Spinal cord (tissue), 10 donors: Measurements from ENCODE around the gene CORO1C. TPM values are rescaled to one million over a fixed set of nuclear protein-coding genes. Genes with fewer than 3 reads are reported as not detected.
A peak's percentile ranks its signal among the peaks of the same experiment; 100 is the strongest.
"Not testable (repeated sequence)": the region's sequence is repeated elsewhere in the genome, so short reads cannot be mapped to it uniquely, and the experiment has no call there.

Experiments used
- DNase-seq, 6 donors: peaks; one replicate each; pipeline versions ENCODE4 v3.0.0 to v3.0.0-alpha.2; 2013 to 2015; ENCODE audit warnings: low spot score in 6 of 6, low read depth in 4 of 6
- H3K27ac ChIP-seq: one replicate; pipeline ENCODE4 v1.5.1; 2013; ENCODE audit warnings: low read depth, low read length, control low read depth
- H3K27me3 ChIP-seq: one replicate; pipeline ENCODE4 v1.6.1; 2013; ENCODE audit warnings: low read length; ENCODE audit not compliant: control insufficient read depth, insufficient read depth
- H3K36me3 ChIP-seq: one replicate; pipeline ENCODE4 v1.6.1; 2013; ENCODE audit warnings: low read length; ENCODE audit not compliant: control insufficient read depth, insufficient read depth
- H3K4me1 ChIP-seq: one replicate; pipeline ENCODE4 v1.6.1; 2013; ENCODE audit warnings: low read length; ENCODE audit not compliant: control insufficient read depth, insufficient read depth
- H3K4me3 ChIP-seq: one replicate; pipeline ENCODE4 v1.5.1; 2013; ENCODE audit warnings: low read depth, low read length, control low read depth
- H3K9me3 ChIP-seq: one replicate; pipeline ENCODE4 v1.6.1; 2013; ENCODE audit warnings: low read length; ENCODE audit not compliant: control insufficient read depth, insufficient read depth
- WGBS: methylation state at CpG from one replicate; pipeline ENCODE4 v1.1.5; 2013; ENCODE audit warnings: missing lambda C conversion rate; ENCODE audit not compliant: insufficient coverage; 5-methylcytosine and 5-hydroxymethylcytosine counted together
- polyA plus RNA-seq, 2 donors: library from polyadenylated mRNA; unstranded; fragments of 120-200 nt; gene quantifications; one replicate each; pipeline ENCODE4 v1.2.1, GENCODE V29; 2013; ENCODE audit not compliant: insufficient read length in 2 of 2
- total RNA-seq, 2 donors: library from RNA; depleted of rRNA in 1 of 2; stranded (reverse); fragments of 120-200 nt in 1 of 2; fragments of >200 nt in 1 of 2; gene quantifications; one replicate each; pipeline versions ENCODE4 v1.2.3 to v1.2.4, GENCODE V29; 2013 to 2014
- donor health status: healthy.

Gene CORO1C
- total and polyA plus RNA-seq, 4 donors: 66.1 to 133 (median 89.6) TPM

DNA sequence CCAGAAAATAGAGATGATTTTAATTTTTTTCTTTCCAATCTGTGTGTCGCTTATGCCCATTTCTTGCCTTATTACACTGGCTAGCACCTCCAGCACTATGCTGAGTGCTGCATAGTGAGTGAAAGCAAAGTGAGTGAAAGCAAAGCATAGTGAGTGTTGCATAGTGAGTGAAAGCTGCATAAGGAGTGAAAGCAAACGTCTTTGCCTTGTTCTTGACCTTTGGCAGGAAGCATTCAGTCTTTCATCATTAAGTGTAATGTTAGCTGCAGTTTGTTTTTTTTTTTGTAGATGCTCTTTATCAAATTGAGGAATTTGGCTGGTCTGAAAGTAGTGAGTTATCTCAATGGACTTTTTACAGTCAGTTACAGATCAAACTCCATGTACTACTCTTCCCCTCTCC, 6.9 kb upstream of the CORO1C start:
- Histone ChIP-seq H3K27ac (no peak overlapping the region), H3K9me3 (peaks cover 1% of the 10 kb centered on the region), H3K27me3 (no peaks in the 10 kb centered on the region), H3K4me1 (no peaks in the 10 kb centered on the region), H3K36me3 (no peaks in the 10 kb centered on the region), H3K4me3 (no peak overlapping the region)
- 50% methylated on average over 1 of the region's 2 CpGs for WGBS
- no peak for DNase-seq

DNA sequence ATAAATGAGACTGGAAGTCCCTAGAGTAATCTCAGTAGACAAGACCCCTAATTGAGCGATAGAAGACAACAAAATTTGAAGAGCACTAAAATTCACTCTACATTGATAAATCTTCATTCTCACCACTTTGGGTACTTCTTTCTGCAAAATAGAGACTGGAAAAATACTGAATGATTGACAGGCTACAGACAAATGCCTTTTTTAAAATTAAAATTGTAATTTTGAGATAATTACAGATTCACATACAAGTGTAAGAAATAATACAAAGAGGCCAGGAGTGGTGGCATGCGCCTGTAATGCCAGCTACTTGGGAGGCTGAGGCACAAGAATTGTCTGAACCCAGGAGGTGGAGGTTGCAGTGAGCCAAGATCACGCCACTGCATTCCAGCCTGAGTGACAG, 4.5 kb upstream of the CORO1C start:
- H3K9me3 ChIP-seq: peaks cover 1% of the 10 kb centered on the region
- no peak overlapping the region for H3K27ac ChIP-seq
- H3K36me3 ChIP-seq: no peaks in the 10 kb centered on the region
- H3K27me3 ChIP-seq: no peaks in the 10 kb centered on the region
- H3K4me3 ChIP-seq: no peak overlapping the region
- WGBS: 81% methylated on average over 2 of the region's 3 CpGs
- DNase-seq: no peak
- peaks cover 9% of the 10 kb centered on the region for H3K4me1 ChIP-seq

DNA sequence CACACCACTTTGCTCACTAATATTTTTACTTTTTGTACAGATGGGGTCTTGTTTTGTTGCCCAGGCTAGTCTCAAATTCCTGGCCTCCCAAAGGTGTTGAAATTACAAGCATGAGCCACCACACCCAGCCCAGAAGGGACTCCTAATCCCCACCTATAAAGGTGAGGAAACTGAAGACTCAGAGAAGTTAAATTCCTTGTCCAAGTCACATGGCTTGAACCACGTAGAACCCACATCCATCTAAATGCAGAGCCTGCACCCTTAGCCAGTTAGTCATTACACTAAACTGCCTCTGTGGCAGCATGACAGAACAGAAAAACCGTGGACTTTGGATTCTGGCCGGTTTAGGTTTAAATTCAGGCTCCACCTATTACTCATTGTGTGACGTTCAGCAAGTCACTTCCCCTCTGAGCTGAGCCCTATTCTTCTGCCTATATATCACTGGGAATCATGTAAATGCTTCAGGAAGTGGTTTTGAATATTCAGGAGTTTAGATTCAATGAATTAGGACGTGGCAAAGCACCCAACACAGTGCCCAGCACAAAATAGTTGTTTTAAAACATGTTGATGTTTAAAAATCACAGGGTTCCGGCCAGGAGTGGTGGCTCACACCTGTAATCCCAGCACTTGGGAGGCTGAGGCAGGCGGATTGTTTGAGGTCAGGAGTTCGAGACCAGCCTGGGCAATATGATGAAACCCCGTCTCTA, 3.0 kb upstream of the CORO1C start:
- Histone ChIP-seq H3K9me3 (peaks cover 1% of the 10 kb centered on the region), H3K4me1 (peaks cover 13% of the 10 kb centered on the region), H3K27me3 (no peaks in the 10 kb centered on the region), H3K27ac (no peak overlapping the region), H3K36me3 (no peaks in the 10 kb centered on the region), H3K4me3 (no peak overlapping the region)
- WGBS: 29% methylated on average over 4 of the region's 9 CpGs
- peak in 2 of 6 donors; percentile 16 to 30 for DNase-seq

DNA sequence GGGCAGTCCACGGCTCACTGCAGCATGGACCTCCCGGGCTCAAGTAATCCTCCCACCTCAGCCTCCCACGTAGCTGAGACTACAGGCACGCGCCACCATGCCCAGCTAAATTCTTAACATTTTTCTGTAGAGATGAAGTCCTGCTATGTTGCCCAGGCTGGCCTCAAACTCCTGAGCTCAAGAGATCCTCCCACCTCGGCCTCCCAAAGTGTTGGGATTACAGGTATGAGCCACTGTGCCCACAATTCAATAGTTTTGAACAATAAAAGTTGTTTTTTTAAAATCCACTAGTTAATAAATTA, 1.9 kb upstream of the CORO1C start:
- H3K4me1 ChIP-seq: peaks cover 13% of the 10 kb centered on the region
- not testable (repeated sequence) for H3K27ac ChIP-seq, H3K27me3 ChIP-seq, H3K4me3 ChIP-seq, H3K36me3 ChIP-seq, H3K9me3 ChIP-seq, DNase-seq
- 86% methylated on average over 3 of the region's 6 CpGs for WGBS

DNA sequence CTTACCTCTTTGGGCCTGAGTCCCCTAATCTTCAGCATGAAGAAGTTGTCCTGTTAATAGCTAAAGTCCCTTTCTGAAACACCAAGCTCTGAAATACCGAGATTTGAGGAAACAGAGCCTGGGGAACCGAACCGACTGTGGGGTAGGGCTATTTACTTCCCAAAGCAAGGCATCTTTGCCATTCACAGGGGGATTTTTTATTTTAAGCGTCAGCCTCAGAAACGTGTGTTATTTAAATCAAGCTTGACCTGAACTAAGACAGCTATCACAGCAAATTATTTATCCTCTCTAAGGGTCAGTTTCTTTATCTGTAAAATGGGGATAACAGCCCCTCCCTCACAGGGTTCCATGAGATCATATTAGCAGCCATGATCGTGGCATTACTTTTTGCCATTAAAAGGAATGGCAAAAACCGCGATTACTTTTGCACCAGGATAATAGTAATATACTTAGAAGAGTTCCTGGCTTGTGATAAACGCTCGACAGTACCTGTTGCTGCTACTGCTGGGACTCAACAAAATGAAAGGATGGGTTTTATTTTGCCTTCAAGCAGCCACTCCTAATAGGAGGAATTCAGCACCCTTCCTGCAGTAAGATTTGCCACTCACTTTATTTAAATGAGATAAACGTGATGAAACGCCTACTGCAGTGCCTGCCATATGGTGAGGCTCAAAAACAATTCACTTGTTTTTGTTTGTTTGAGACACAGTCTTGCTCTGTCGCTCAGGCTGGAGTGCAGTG, 1.3 kb upstream of the CORO1C start:
- H3K27me3 ChIP-seq: no peaks in the 10 kb centered on the region
- no peaks in the 10 kb centered on the region for H3K36me3 ChIP-seq
- peak in 1 of 6 donors; percentile 18 for DNase-seq
- 48% methylated on average over 5 of the region's 13 CpGs for WGBS
- peak overlapping the region; percentile 81 for H3K4me3 ChIP-seq
- H3K9me3 ChIP-seq: no peaks in the 10 kb centered on the region
- H3K27ac ChIP-seq: peak overlapping the region; percentile 95
- H3K4me1 ChIP-seq: peaks cover 13% of the 10 kb centered on the region

DNA sequence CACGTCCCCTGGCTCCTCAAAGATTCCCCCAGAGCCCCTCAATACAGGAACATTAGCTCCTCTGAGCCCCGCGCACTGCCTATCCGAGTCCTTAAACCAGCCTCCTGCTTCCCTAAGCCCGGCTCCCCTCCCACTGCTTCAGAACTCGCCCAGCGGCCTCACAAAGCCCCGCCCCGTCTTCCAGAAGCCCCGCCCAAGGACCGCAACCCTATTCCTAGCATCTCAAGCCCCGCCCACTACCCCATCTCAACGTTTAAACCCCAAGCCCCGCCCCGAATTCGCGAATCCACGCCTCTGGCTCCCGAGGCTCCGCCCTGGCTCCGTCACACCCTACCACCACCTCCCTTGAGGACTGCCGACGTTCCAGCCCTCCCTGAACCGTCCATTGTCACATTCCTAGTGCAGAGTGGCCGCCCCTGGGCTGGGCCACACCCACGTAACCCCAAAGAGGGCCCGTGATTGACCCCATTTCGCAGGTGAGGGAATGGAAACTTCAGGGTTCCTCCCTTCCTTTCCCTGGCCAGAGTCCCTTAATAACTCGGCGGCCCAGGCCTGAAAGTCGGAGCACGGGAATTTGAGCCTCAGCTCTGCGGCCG, 646 bp upstream of the CORO1C start:
- Histone ChIP-seq H3K27ac (peak overlapping the region; percentile 95), H3K4me3 (peak overlapping the region; percentile 81), H3K9me3 (no peaks in the 10 kb centered on the region), H3K27me3 (no peaks in the 10 kb centered on the region), H3K36me3 (no peaks in the 10 kb centered on the region), H3K4me1 (peaks cover 13% of the 10 kb centered on the region)
- 2% methylated on average over 34 of the region's 34 CpGs for WGBS
- DNase-seq: peak in 5 of 6 donors; percentile 83 to 99 (median 90)

DNA sequence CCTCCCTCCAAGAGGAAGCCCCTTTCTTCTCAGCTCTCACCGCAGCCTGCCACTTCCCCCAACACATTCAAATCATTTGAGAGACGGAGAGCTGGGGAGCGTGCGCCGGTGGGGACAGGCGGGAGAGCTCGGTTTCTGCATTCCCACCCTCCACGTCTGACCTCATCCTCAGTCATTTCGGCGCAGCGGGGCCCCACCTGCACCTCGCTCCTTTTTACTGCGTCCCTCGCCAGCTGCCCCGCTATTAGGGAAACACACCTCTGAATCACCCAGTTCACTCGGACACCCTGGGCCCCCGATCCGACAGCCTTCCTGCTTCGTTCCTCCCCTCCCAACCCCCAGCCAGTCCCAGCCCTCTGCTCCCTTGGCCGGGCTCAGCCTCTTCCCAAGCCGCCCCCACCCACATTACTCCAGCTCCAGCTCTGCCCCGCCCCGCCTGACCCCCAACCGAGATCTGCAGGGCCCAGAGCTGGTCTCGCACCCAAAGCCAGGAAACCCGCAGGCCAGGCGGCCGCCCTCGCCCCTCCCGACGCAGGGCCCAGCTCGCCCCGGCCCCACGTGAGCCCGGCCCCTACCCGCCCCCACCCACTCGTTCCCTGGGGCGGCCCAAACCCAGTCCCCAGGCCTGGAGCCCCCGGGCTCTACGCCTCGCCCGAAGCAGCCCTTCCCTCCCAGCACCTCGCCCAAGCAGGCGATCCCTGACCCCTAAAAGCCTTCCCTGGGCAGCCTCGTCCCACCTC, 783 bp downstream of the CORO1C start:
- Histone ChIP-seq H3K4me3 (peak overlapping the region; percentile 81), H3K27ac (peak overlapping the region; percentile 74), H3K4me1 (peaks cover 13% of the 10 kb centered on the region), H3K36me3 (no peaks in the 10 kb centered on the region), H3K27me3 (no peaks in the 10 kb centered on the region), H3K9me3 (no peaks in the 10 kb centered on the region)
- 0% methylated on average over 43 of the region's 45 CpGs for WGBS
- DNase-seq: peak in 2 of 6 donors; percentile 84 to 86

DNA sequence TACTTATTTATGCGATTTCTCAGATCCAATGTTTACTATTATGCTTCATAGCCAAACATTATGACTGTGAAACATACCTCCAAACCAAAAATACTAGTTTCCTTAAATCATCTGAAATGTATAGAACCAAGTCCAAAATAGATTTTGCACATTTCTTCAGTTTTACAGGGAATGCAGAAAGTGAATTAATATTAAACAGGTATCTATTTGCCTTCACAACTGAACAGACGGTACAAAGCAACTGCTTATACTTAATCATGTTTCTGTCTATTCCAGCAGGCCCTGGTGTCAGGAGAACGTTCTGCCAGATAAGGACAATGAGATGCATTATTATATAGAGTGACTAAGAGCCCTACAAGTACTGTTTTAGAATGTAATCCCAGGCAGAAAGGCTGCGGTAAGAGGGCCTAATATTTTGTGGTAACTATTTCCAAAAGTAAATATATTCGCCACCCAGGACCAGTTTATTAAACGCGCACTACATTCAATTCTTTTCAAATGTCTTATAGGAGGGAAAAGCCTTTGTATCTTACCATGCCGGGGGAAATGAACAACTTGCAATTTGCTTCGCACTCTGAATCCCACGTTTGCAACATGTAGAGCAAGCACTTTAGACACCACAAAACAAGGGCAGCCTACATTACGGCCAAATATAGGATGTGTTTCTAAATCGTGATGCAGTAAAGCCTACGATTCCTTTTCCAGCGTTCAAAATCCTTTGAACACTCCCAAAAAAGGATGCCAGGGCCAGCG, 1.5 kb downstream of the CORO1C start:
- no peaks in the 10 kb centered on the region for H3K36me3 ChIP-seq
- peak in 2 of 6 donors; percentile 49 to 59 for DNase-seq
- peaks cover 13% of the 10 kb centered on the region for H3K4me1 ChIP-seq
- peak overlapping the region; percentile 74 for H3K27ac ChIP-seq
- H3K4me3 ChIP-seq: peak overlapping the region; percentile 81
- H3K9me3 ChIP-seq: no peaks in the 10 kb centered on the region
- WGBS: 18% methylated on average over 5 of the region's 15 CpGs
- no peaks in the 10 kb centered on the region for H3K27me3 ChIP-seq
